Limb (tissue), 2 donors: ENCODE results near the gene MAK.
"Not testable (repeated sequence)": the region's sequence is repeated elsewhere in the genome, so short reads cannot be mapped to it uniquely, and the experiment has no call there.

Experiments used
- DNase-seq, 2 donors: peaks; one replicate each; pipeline ENCODE4 v3.0.0-alpha.2; 2016; ENCODE audit errors: extremely low spot score in 2 of 2

MAK gene

DNA sequence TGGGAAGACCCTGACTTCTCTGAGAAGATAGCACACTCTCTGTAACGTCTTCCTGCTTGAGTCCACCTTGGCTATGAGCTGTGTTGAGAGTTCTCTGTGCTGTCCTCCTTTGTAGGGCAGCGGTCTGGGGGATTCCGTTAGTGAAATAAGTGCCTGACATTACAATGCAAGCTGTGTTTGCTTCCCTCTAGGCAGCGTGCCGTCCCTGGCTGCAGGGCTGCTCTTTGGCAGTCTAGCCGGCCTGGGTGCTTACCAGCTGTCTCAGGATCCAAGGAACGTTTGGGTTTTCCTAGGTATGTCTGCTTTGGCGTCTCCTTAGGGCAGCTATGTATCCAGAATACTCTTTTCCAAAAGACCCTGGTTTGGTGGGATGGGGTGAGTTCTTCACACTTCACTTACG is 112.6 kb downstream of the MAK start:
- no peak for DNase-seq

DNA sequence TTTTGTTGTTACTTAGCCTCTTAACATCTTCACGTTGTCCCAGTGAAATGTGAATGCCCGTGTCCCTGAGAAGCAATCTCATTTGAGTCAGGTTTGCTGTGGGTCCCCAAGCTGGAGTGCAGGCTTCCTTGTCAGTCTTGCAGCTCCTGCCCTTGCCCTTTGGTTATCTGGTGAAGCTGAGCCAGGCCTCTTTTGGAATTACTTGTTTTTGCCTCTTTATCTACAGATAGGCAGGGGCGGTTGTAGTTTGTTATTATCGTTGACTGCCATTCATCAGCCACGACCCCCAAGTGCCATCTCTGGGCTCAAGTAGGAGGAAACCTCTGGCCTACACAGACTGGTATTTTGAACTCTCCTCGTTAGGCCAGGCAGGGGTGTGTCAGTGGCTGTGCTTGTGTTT is 113.3 kb downstream of the MAK start:
- no peak for DNase-seq

DNA sequence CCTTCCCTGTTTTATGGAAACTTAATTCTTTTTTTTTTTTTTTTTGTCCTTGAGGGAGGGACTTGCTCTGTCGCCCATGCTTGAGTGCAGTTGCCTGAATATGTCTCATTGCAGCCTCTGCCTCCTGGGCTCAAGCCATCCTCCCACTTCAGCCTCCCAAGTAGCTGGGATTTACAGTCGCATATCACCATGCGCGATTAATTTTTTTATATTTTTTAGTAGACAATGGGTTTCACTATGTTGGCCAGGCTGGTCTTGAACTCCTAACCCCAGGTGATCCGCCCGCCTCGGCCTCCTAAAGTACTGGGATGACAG is 114.8 kb downstream of the MAK start:
- DNase-seq, result no peak

DNA sequence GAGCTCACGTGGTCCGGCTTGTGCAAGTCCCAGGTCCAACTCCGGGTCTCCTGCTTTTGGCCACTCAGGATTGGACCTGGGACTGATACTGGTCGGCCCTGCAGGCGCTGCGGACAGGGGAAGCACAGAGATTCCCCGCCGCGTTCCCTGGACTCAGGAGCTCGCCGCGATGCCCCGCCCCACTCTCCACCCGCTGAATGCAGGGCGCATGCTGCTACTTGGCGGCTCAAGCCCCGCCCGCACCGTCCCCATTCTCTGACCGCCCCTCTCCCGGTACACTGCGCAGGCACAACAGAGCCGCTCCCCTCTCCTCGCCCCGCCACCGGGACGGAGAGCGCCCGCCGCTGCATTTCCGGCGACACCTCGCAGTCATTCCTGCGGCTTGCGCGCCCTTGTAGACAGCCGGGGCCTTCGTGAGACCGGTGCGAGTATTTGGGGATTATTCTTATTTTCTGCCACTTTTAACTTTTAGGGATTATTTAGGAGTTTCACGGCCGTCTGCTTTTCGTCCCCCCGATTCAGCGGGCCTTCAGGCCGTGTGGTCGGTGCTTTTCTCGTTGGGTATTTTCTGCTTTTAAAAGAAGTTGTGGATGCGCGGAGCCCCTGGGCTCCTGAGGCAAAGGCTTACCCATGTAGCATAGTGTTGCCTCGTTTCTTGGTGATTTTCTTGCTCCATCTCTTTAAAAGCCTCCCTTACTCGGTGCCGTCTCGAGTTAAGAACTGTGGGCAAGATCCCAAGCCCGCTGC is 115.3 kb downstream of the MAK start, which contains the start of gene TMEM14C:
TSS of gene TMEM14C (plus strand) at position 251 of the 747 bp plus-strand sequence. CDS start 1,544 bp downstream, outside the sequence.
- DNase-seq, result peak; percentile 98

DNA sequence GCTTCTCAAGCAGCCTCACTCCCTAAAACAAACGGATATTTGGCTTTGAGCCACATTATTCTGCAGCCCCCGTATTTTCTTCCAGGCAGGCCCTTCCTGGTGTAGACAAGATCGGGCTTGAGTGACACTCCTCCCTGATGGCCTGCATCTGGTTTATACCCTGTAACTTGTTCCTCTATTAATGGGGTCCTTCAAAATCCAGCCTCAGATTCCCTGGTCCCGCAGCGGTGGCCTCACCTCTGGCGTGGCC is 115.8 kb downstream of the MAK start:
- DNase-seq, result no peak

DNA sequence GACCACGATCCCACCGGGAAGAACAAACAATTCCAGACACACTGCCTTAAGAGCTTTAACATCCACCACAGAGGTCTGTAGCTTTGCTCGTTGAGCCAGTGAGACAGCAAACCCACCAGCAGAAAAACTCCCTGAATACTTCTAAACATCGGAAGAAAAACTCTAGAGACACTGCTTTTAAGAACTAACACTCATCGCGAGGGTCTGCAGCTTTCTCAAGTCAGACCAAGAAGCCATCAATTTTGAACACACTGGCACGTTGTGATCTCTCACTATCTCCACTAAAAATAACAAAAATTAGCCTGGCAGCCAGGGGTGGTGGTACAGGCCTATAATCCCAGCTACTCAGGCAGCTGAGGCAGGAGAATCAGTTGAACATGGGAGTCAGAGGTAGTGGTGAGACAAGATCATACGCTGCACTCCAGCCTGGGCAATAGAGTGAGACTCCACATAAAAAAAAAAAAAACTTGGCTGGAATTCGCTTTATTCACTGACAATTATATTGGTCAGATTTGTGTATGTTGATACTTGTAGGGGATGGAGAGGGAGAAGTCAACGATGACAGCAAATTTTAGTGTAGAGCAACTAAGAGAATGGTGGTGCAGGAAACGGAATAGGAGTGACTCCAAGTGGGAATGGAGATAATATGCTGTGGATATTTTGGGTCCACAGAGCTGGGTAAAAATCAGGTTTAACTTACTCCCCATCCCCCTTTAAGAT is 116.3 kb downstream of the MAK start:
- DNase-seq, result no peak

DNA sequence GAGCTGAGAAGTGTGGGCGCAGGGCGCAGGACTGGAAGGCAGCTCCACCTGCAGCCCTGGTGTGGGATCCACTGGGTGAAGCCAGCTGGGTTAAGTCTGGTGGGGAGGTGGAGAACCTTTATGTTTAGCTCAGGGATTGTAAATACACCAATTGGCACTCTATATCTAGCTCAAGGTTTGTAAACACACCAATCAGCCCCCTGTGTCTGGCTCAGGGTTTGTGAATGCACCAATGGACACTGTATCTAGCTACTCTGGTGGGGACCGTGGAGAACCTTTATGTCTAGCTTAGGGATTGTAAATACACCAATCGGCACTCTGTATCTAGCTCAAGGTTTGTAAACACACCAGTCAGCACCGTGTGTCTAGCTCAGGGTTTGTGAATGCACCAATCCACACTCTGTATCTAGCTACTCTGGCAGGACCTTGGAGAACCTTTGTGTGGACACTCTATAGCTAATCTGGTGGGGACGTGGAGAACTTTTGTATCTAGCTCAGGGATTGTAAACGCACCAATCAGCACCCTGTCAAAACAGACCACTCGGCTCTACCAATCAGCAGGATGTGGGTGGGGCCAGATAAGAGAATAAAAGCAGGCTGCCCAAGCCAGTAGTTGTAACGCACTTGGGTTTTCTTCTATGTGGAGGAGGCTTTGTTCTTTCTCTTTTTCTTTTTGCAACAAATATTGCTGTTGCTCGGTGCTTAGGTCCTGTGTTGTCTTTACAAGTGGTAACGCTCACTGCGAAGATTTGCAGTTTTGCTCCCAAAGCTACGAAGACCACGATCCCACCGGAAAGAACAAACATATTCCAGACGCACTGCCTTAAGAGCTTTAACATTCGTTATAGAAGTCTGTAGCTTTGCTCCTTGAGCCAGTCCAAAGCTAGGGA is 117.1 kb downstream of the MAK start:
- DNase-seq, result not testable (repeated sequence)

DNA sequence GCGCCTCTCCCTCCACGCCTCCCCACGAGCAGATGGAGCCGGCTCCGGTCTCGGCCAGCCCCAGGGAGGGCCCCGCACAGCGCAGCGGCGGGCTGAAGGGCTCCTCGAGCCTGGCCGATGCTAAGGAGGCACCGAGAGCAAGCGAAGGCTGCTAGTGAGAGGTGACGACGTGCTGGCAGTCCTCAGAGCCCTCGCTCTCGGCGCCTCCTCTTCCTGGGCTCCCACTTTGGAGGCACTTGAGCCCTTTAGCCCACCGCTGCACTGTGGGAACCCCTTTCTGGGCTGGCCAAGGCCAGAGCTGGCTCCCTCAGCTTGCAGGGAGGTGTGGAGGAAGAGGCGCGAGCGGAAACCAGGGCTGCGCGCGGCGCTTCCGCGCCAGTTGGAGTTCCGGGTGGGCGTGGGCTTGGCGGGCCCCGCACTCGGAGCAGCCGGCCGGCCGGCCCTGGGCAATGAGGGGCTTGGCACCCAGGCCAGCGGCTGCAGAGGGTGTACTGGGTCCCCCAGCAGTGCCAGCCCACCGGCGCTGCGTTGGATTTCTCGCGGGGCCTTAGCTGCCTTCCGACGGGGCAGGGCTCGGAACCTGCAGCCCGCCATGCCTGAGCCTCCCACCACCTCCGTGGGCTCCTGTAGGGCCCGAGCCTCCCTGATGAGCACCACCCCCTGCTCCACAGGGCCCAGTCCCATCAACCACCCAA is 117.9 kb downstream of the MAK start:
- DNase-seq, result peak in 1 of 2 donors; percentile 67

DNA sequence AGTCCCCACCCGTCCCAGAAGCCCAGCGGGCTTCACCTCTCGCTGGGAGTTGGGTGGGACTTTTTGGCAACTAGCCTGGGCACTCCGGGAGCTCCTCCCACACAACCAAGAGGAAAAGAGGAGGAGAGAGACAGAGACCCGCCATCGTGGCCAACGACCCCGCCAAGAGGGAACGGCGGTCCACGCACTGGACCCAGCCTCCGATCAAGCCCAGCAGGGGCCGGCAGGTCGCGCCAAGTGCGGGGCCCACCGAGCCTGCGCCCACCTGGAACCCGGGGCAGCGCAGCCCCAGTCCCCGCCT is 118.4 kb downstream of the MAK start:
- no peak for DNase-seq

DNA sequence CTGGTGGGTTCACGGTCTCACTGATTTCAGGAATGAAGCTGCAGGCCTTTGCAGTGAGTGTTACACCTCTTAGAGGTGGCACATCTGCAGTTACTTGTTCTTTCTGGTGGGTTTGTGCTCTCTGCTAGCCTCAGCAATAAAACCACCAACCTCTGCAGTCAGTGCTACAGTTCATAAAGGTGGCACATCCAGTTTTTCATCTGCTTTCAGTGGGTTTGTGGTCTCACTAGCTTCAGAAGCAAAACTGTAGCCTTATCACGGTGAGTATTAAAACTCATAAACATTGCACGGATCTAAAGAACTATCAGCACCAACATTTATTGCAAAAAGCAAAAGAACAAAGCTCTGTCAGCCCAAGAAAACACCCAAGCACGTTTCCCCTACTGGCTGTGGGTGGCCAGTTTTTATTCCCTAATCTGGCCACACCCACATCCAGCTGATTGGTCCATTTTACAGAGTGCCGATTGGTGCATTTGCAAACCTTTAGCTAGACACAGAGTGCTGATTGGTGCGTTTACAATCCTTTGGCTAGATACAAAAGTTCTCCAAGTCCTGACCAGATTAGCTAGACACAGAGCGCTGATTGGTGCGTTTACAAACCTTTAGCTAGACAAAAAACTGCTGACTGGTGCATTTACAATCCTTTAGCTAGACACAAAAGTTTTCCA is 118.9 kb downstream of the MAK start:
- DNase-seq, result no peak

DNA sequence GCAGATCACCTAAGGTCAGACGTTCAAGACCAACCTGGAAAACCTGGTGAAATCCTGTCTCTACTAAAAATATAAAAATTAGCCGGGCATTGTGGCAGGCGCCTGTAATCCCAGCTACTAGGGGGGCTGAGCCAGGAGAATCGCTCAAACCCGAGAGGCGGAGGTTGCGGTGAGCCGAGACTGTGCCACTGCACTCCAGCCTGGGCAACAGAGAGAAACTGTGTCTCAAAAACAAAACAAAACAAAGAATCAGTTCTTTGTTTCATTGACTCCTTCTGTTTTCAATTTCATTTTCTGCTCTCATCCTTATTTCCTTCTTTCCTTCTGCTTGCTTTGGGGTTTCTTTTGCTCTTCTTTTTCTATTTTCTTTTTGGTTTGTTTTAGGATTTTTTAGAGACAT is 124.4 kb downstream of the MAK start:
- DNase-seq, result no peak
